HCT116 (cell line): ENCODE data around the gene KIRREL3. TPM values are rescaled to one million over a fixed set of nuclear protein-coding genes. Genes with fewer than 3 reads are reported as not detected.

Experiments used
- ATAC-seq: fragments of 200-7000 bp; cut with Tn5 transposase; 2 replicates; pipeline ENCODE4 v1.9.1; 2020; ENCODE audit warnings: mild to moderate bottlenecking, moderate library complexity
- BruUV-seq: library from RNA; stranded (reverse); fragments of 400-500 nt; replicated peaks from 2 replicates; lab custom pipeline; 2021; lab: Mats Ljungman, UMichigan
- CTCF ChIA-PET: fragments of 300-600 bp; sonication (Branson Sonifier 250); formaldehyde crosslinking; loops from one replicate; lab custom pipeline; 2021; ENCODE audit warnings: antibody characterized with exemption; lab: Charles Lee
- POLR2A ChIA-PET: fragments of 300-600, 350-600 bp; sonication (Branson Sonifier 250); formaldehyde crosslinking; loops from one replicate; lab custom pipeline; 2021; ENCODE audit warnings: antibody characterized with exemption; lab: Charles Lee
- RAD21 ChIA-PET, 2 experiments: fragments of 300-600 bp; sonication (Branson Sonifier 250); formaldehyde crosslinking; loops; one replicate each; lab custom pipeline; 2023; ENCODE audit warnings: low total read pairs in 2 of 2; ENCODE audit not compliant: uncharacterized antibody in 2 of 2, unreplicated experiment in 2 of 2, low non-redundant PET in 1 of 2; lab: Charles Lee
- DNase-seq: peaks from one replicate; pipeline ENCODE4 v3.0.0-alpha.2; 2010; ENCODE audit warnings: low read depth, low spot score
- H2AFZ ChIP-seq: fragments of 200-600 bp; shearing (Covaris generic), sonication (generic); 2 replicates; pipeline ENCODE4 v1.6.1; 2017; ENCODE audit warnings: low read depth, mixed run types, mixed read lengths, antibody characterized with exemption, low read length; ENCODE audit not compliant: poor library complexity, severe bottlenecking
- H3K27ac ChIP-seq: 2 replicates; pipeline ENCODE4 v1.5.1; 2012; ENCODE audit warnings: low read depth, low read length
- H3K27me3 ChIP-seq: fragments of 200-600 bp; sonication (generic); 2 replicates; pipeline ENCODE4 v1.6.1; 2016; ENCODE audit warnings: mixed run types, low read length, mixed read lengths; ENCODE audit not compliant: insufficient read depth
- H3K36me3 ChIP-seq, 2 experiments: fragments of 200-500 bp in 1 of 2; fragments of 200-600 bp in 1 of 2; sonication (Bioruptor generic) in 1 of 2; sonication (generic) in 1 of 2; 2 replicates each; pipeline versions ENCODE4 v1.5.1 to v1.6.1; 2014 to 2016; ENCODE audit warnings: low read length in 2 of 2, inconsistent platforms in 1 of 2, mixed read lengths in 1 of 2, mixed run types in 1 of 2; ENCODE audit not compliant: insufficient read depth in 2 of 2, control insufficient read depth in 1 of 2
- H3K4me1 ChIP-seq, 2 experiments: fragments of 200-600 bp in 1 of 2; sonication (generic) in 1 of 2; 2 replicates each; pipeline versions ENCODE4 v1.5.1 to v1.6.1; 2012 to 2017; ENCODE audit warnings: low read length in 2 of 2, inconsistent platforms in 1 of 2, mild to moderate bottlenecking in 1 of 2, mixed read lengths in 1 of 2, mixed run types in 1 of 2, moderate library complexity in 1 of 2; ENCODE audit not compliant: insufficient read depth in 2 of 2, control insufficient read depth in 1 of 2
- H3K4me2 ChIP-seq: fragments of 200-600 bp; sonication (generic); 2 replicates; pipeline ENCODE4 v1.6.1; 2017; ENCODE audit warnings: mixed run types, low read length, mixed read lengths
- H3K4me3 ChIP-seq, 2 experiments: fragments of 200-600 bp in 1 of 2; sonication (generic) in 1 of 2; replicated peaks in 1 of 2; 2 replicates each; pipeline ENCODE4 v1.5.1; 2011 to 2016; ENCODE audit warnings: low read length in 2 of 2, control low read depth in 1 of 2, low read depth in 1 of 2, mild to moderate bottlenecking in 1 of 2, mixed read lengths in 1 of 2, mixed run types in 1 of 2
- H3K79me2 ChIP-seq: fragments of 200-600 bp; sonication (generic); 2 replicates; pipeline ENCODE4 v1.6.1; 2017; ENCODE audit warnings: mild to moderate bottlenecking, mixed run types, low read length, moderate library complexity, mixed read lengths; ENCODE audit not compliant: insufficient read depth
- H3K9ac ChIP-seq: fragments of 200-600 bp; sonication (generic); 2 replicates; pipeline ENCODE4 v1.6.1; 2016; ENCODE audit warnings: low read length, mixed read lengths
- H3K9me2 ChIP-seq: fragments of 200-600 bp; sonication (generic), shearing (Covaris generic); 2 replicates; pipeline ENCODE4 v1.6.1; 2017; ENCODE audit warnings: mixed run types, mild to moderate bottlenecking, moderate library complexity; ENCODE audit not compliant: insufficient read depth
- H3K9me3 ChIP-seq, 2 experiments: fragments of 200-500 bp in 1 of 2; fragments of 200-600 bp in 1 of 2; sonication (Bioruptor generic) in 1 of 2; sonication (generic) in 1 of 2; 2 replicates each; pipeline ENCODE4 v1.6.1; 2014 to 2017; ENCODE audit warnings: low read length in 2 of 2, mixed read lengths in 2 of 2, inconsistent platforms in 1 of 2, low read depth in 1 of 2, mild to moderate bottlenecking in 1 of 2, mixed run types in 1 of 2, moderate library complexity in 1 of 2; ENCODE audit not compliant: control insufficient read depth in 1 of 2, insufficient read depth in 1 of 2
- H4K20me1 ChIP-seq: fragments of 200-600 bp; sonication (generic), shearing (Covaris generic); 2 replicates; pipeline ENCODE4 v1.6.1; 2017; ENCODE audit warnings: mixed run types, mild to moderate bottlenecking, moderate library complexity; ENCODE audit not compliant: insufficient read depth
- ATF3 ChIP-seq: IDR thresholded peaks from 2 replicates; pipeline ENCODE4 v1.6.1; 2012
- CBX3 ChIP-seq: IDR thresholded peaks from 2 replicates; pipeline ENCODE4 v1.6.1; 2012; ENCODE audit warnings: low read depth
- CTCF ChIP-seq, 3 experiments: fragments of 200-600 bp in 1 of 3; sonication (generic) in 1 of 3; IDR thresholded peaks in 2 of 3; conservative IDR thresholded peaks in 1 of 3; 2 replicates each; pipeline ENCODE4 v1.5.1; 2012 to 2017; ENCODE audit warnings: low read depth in 2 of 3, low read length in 2 of 3, antibody characterized with exemption in 1 of 3, borderline replicate concordance in 1 of 3, control low read depth in 1 of 3, mild to moderate bottlenecking in 1 of 3, mixed read lengths in 1 of 3, mixed run types in 1 of 3, moderate library complexity in 1 of 3; ENCODE audit not compliant: insufficient read depth in 1 of 3
- EGR1 ChIP-seq: IDR thresholded peaks from 2 replicates; pipeline ENCODE4 v1.6.1; 2012; ENCODE audit warnings: low read depth
- ELF1 ChIP-seq: IDR thresholded peaks from 2 replicates; pipeline ENCODE4 v1.6.1; 2012; ENCODE audit warnings: low read depth, borderline replicate concordance
- FOSL1 ChIP-seq: IDR thresholded peaks from 2 replicates; pipeline ENCODE4 v1.6.1; 2012; ENCODE audit warnings: low read depth
- JUND ChIP-seq: IDR thresholded peaks from 2 replicates; pipeline ENCODE4 v1.6.1; 2012
- POLR2A ChIP-seq: IDR thresholded peaks from 2 replicates; pipeline ENCODE4 v1.7.0; 2011; ENCODE audit warnings: borderline replicate concordance; ENCODE audit not compliant: insufficient read depth, insufficient read length; ENCODE audit errors: extremely low read depth
- RAD21 ChIP-seq: IDR thresholded peaks from 2 replicates; pipeline ENCODE4 v1.6.1; 2012; ENCODE audit warnings: low read depth, mild to moderate bottlenecking
- SIN3A ChIP-seq: IDR thresholded peaks from 2 replicates; pipeline ENCODE4 v1.6.1; 2012; ENCODE audit warnings: low read depth
- SRF ChIP-seq: IDR thresholded peaks from 2 replicates; pipeline ENCODE4 v1.6.1; 2012; ENCODE audit warnings: low read depth
- YY1 ChIP-seq: IDR thresholded peaks from 2 replicates; pipeline ENCODE4 v1.6.1; 2011; ENCODE audit warnings: low read length, low read depth, moderate library complexity, mild to moderate bottlenecking; ENCODE audit not compliant: insufficient replicate concordance; ENCODE audit errors: extremely low read depth
- intact Hi-C: fragments of 100-400 bp; cut with micrococcal nuclease; formaldehyde crosslinking; loops from 2 replicates; pipeline ENCODE4 v1.10.0; 2022
- total RNA-seq: library from RNA; stranded (reverse); gene quantifications from one replicate; pipeline ENCODE4 v1.2.1, GENCODE V29; 2021; ENCODE audit not compliant: unreplicated experiment
- TF ChIP-seq, protein P1 (sequence below): IDR thresholded peaks from 2 replicates; pipeline ENCODE4 v1.6.1; 2012
- TF ChIP-seq, protein P2 (sequence below): IDR thresholded peaks from 2 replicates; pipeline ENCODE4 v1.6.1; 2012; ENCODE audit warnings: low read depth
- TF ChIP-seq, protein P3 (sequence below): IDR thresholded peaks from 2 replicates; pipeline ENCODE4 v1.6.1; 2011; ENCODE audit warnings: mild to moderate bottlenecking, low read length, moderate library complexity; ENCODE audit not compliant: insufficient replicate concordance; ENCODE audit errors: extremely low read depth

Gene KIRREL3
- total RNA-seq, 1 experiment from 2014 or later = not detected

GRCh38 chr11:126710804-126711399 is 289.7 kb downstream of the KIRREL3 start:
- H3K79me2 ChIP-seq = no peaks in the 10 kb centered on the region
- H3K9me2 ChIP-seq = no peaks in the 10 kb centered on the region
- H3K36me3 ChIP-seq = no peaks in the 10 kb centered on the region
- BruUV-seq = no TSS peak
- H3K9ac ChIP-seq = no peak overlapping the region
- intact Hi-C loops = no loop called here
- DNase-seq (no peak), ATAC-seq (no peak)
- POLR2A ChIA-PET = no interaction called here
- no peak overlapping the region for H2AFZ ChIP-seq
- no peaks in the 10 kb centered on the region for H3K9me3 ChIP-seq
- H3K27ac ChIP-seq = no peak overlapping the region
- H3K4me3 ChIP-seq = no peak overlapping the region
- H4K20me1 ChIP-seq = no peaks in the 10 kb centered on the region
- CTCF ChIA-PET = no interaction called here
- TF ChIP-seq ATF3 = no peak
- no peak for TF ChIP-seq YY1
- TF ChIP-seq RAD21 = no peak
- TF ChIP-seq, protein P1, sequence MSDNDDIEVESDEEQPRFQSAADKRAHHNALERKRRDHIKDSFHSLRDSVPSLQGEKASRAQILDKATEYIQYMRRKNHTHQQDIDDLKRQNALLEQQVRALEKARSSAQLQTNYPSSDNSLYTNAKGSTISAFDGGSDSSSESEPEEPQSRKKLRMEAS = no peak
- no peak for TF ChIP-seq SRF
- TF ChIP-seq CTCF (IDR thresholded peaks at IDR 0.05 in 2 of 3, conservative IDR thresholded peaks at IDR 0.05 in 1 of 3; ENCODE audit: borderline replicate concordance in 1 of 3, insufficient read depth in 1 of 3, low read depth in 2 of 3, low read length in 2 of 3) = no peak
- TF ChIP-seq SIN3A = no peak
- TF ChIP-seq, protein P2, sequence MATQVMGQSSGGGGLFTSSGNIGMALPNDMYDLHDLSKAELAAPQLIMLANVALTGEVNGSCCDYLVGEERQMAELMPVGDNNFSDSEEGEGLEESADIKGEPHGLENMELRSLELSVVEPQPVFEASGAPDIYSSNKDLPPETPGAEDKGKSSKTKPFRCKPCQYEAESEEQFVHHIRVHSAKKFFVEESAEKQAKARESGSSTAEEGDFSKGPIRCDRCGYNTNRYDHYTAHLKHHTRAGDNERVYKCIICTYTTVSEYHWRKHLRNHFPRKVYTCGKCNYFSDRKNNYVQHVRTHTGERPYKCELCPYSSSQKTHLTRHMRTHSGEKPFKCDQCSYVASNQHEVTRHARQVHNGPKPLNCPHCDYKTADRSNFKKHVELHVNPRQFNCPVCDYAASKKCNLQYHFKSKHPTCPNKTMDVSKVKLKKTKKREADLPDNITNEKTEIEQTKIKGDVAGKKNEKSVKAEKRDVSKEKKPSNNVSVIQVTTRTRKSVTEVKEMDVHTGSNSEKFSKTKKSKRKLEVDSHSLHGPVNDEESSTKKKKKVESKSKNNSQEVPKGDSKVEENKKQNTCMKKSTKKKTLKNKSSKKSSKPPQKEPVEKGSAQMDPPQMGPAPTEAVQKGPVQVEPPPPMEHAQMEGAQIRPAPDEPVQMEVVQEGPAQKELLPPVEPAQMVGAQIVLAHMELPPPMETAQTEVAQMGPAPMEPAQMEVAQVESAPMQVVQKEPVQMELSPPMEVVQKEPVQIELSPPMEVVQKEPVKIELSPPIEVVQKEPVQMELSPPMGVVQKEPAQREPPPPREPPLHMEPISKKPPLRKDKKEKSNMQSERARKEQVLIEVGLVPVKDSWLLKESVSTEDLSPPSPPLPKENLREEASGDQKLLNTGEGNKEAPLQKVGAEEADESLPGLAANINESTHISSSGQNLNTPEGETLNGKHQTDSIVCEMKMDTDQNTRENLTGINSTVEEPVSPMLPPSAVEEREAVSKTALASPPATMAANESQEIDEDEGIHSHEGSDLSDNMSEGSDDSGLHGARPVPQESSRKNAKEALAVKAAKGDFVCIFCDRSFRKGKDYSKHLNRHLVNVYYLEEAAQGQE = no peak
- TF ChIP-seq FOSL1 = no peak
- TF ChIP-seq EGR1 = no peak
- TF ChIP-seq, protein P3, sequence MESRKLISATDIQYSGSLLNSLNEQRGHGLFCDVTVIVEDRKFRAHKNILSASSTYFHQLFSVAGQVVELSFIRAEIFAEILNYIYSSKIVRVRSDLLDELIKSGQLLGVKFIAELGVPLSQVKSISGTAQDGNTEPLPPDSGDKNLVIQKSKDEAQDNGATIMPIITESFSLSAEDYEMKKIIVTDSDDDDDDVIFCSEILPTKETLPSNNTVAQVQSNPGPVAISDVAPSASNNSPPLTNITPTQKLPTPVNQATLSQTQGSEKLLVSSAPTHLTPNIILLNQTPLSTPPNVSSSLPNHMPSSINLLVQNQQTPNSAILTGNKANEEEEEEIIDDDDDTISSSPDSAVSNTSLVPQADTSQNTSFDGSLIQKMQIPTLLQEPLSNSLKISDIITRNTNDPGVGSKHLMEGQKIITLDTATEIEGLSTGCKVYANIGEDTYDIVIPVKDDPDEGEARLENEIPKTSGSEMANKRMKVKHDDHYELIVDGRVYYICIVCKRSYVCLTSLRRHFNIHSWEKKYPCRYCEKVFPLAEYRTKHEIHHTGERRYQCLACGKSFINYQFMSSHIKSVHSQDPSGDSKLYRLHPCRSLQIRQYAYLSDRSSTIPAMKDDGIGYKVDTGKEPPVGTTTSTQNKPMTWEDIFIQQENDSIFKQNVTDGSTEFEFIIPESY = no peak
- TF ChIP-seq ELF1 = no peak
- TF ChIP-seq CBX3 = no peak
- TF ChIP-seq POLR2A = no peak
- no peak for TF ChIP-seq JUND
- RAD21 ChIA-PET = no interaction called here
- no peaks in the 10 kb centered on the region for H3K4me1 ChIP-seq
- no peak overlapping the region for H3K4me2 ChIP-seq
- peaks cover 39% of the 10 kb centered on the region for H3K27me3 ChIP-seq
